Suprapubic skin (tissue), 4 donors: ENCODE measurements around the gene CADPS. TPM values are rescaled to one million over a fixed set of nuclear protein-coding genes. Genes with fewer than 3 reads are reported as not detected.

Experiments used
- DNase-seq, 2 donors: peaks; one replicate each; pipeline ENCODE4 v3.0.0-alpha.2; 2019; ENCODE audit warnings: low spot score in 2 of 2
- H3K27ac ChIP-seq: fragments of 200-600 bp; sonication (generic); one replicate; pipeline ENCODE4 v1.5.1; 2019
- H3K27me3 ChIP-seq: fragments of 200-600 bp; sonication (generic); one replicate; pipeline ENCODE4 v1.5.1; 2019
- H3K36me3 ChIP-seq: fragments of 200-600 bp; sonication (generic); one replicate; pipeline ENCODE4 v1.5.1; 2019
- H3K4me1 ChIP-seq: fragments of 200-600 bp; sonication (generic); one replicate; pipeline ENCODE4 v1.5.1; 2019
- H3K4me3 ChIP-seq: fragments of 200-600 bp; sonication (generic); one replicate; pipeline ENCODE4 v1.5.1; 2019; ENCODE audit warnings: mild to moderate bottlenecking
- H3K9me3 ChIP-seq: fragments of 200-600 bp; sonication (generic); one replicate; pipeline ENCODE4 v1.5.1; 2019
- CTCF ChIP-seq, 2 donors: fragments of 200-600 bp in 1 of 2; fragments of 450-650 bp in 1 of 2; sonication (generic) in 1 of 2; IDR thresholded peaks; one replicate each; pipeline ENCODE4 v1.5.1; 2016 to 2019; ENCODE audit warnings: antibody characterized with exemption in 2 of 2, mild to moderate bottlenecking in 1 of 2, moderate library complexity in 1 of 2
- EP300 ChIP-seq: sonication (generic); formaldehyde crosslinking; IDR thresholded peaks from one replicate; pipeline ENCODE4 v1.6.1; 2017; ENCODE audit warnings: antibody characterized with exemption
- POLR2A ChIP-seq, 2 donors: fragments of 450-650 bp; IDR thresholded peaks; one replicate each; pipeline ENCODE4 v1.6.1; 2017; ENCODE audit warnings: antibody characterized with exemption in 2 of 2, mild to moderate bottlenecking in 2 of 2, moderate library complexity in 2 of 2
- POLR2AphosphoS5 ChIP-seq, 3 donors: sonication (generic); formaldehyde crosslinking; IDR thresholded peaks; one replicate each; pipeline ENCODE4 v1.6.1; 2017; ENCODE audit warnings: antibody characterized with exemption in 3 of 3
- WGBS: methylation state at CpG from one replicate; pipeline ENCODE4 v1.1.5; 2018; 5-methylcytosine and 5-hydroxymethylcytosine counted together
- total RNA-seq, 4 donors: library from RNA; depleted of rRNA; stranded (reverse); fragments of >200 nt; gene quantifications; one replicate each; pipeline ENCODE4 v1.1.0, GENCODE V29; 2016

The CADPS gene
- total RNA-seq, 4 donors from 2014 or later, result 0.57 to 3.8 (median 3.0) TPM

GRCh38 chr3:62696011-62696410 lies 179.2 kb downstream of the CADPS start:
- TF ChIP-seq CTCF (IDR thresholded peaks at IDR 0.05) (no peak), POLR2AphosphoS5 (IDR thresholded peaks at IDR 0.05) (no peak), POLR2A (IDR thresholded peaks at IDR 0.05) (no peak), EP300 (no peak)
- H3K36me3 ChIP-seq, result no peaks in the 10 kb centered on the region
- H3K4me3 ChIP-seq, result no peak overlapping the region
- DNase-seq, result no peak
- H3K9me3 ChIP-seq, result no peaks in the 10 kb centered on the region
- H3K27me3 ChIP-seq, result no peaks in the 10 kb centered on the region
- H3K4me1 ChIP-seq, result no peaks in the 10 kb centered on the region
- H3K27ac ChIP-seq, result no peak overlapping the region

GRCh38 chr3:62688812-62689211 lies 186.4 kb downstream of the CADPS start:
- Histone ChIP-seq H3K9me3 (no peaks in the 10 kb centered on the region), H3K27me3 (no peaks in the 10 kb centered on the region), H3K4me1 (peaks cover 6% of the 10 kb centered on the region), H3K36me3 (no peaks in the 10 kb centered on the region), H3K27ac (no peak overlapping the region), H3K4me3 (no peak overlapping the region)
- WGBS, result 56% methylated on average over 2 of the region's 2 CpGs
- DNase-seq, result no peak
- TF ChIP-seq CTCF (IDR thresholded peaks at IDR 0.05), result no peak
- no peak for TF ChIP-seq EP300
- no peak for TF ChIP-seq POLR2A (IDR thresholded peaks at IDR 0.05)
- no peak for TF ChIP-seq POLR2AphosphoS5 (IDR thresholded peaks at IDR 0.05)

- 67% methylated on average over 2 of the region's 2 CpGs for WGBS
- no peak overlapping the region for H3K4me3 ChIP-seq
- TF ChIP-seq CTCF (IDR thresholded peaks at IDR 0.05), result no peak
- TF ChIP-seq POLR2AphosphoS5 (IDR thresholded peaks at IDR 0.05), result no peak
- TF ChIP-seq EP300, result no peak
- no peak for TF ChIP-seq POLR2A (IDR thresholded peaks at IDR 0.05)
- peak overlapping the region; percentile 78 for H3K27ac ChIP-seq
- H3K4me1 ChIP-seq, result peaks cover 6% of the 10 kb centered on the region
- DNase-seq, result no peak
- H3K9me3 ChIP-seq, result no peaks in the 10 kb centered on the region
- no peaks in the 10 kb centered on the region for H3K27me3 ChIP-seq
- H3K36me3 ChIP-seq, result no peaks in the 10 kb centered on the region
Measured at GRCh38 chr3:62688050-62688449, 187.2 kb downstream of the CADPS start.

GRCh38 chr3:62686503-62687294 lies 188.5 kb downstream of the CADPS start:
- H3K4me3 ChIP-seq, result no peak overlapping the region
- 27% methylated on average over 4 of the region's 4 CpGs for WGBS

More at GRCh38 chr3:62686503-62687294, 188.5 kb downstream of the CADPS start:
- TF ChIP-seq CTCF (IDR thresholded peaks at IDR 0.05), result no peak
- TF ChIP-seq POLR2AphosphoS5 (IDR thresholded peaks at IDR 0.05), result no peak
- no peak for TF ChIP-seq POLR2A (IDR thresholded peaks at IDR 0.05)
- TF ChIP-seq EP300, result no peak
- H3K36me3 ChIP-seq, result no peaks in the 10 kb centered on the region
- peaks cover 6% of the 10 kb centered on the region for H3K4me1 ChIP-seq
- H3K9me3 ChIP-seq, result no peaks in the 10 kb centered on the region
- H3K27me3 ChIP-seq, result no peaks in the 10 kb centered on the region
- H3K27ac ChIP-seq, result peak overlapping the region; percentile 78
- DNase-seq, result no peak
